Peyer's patch (tissue), 4 donors: Measurements from ENCODE around the gene NCAPG2.
"Not testable (repeated sequence)": the region's sequence is repeated elsewhere in the genome, so short reads cannot be mapped to it uniquely, and the experiment has no call there.

Source experiments
- CTCF ChIP-seq, 6 experiments: fragments of 450-650 bp in 4 of 6; fragments of 200-600 bp in 2 of 6; sonication (generic) in 1 of 6; IDR thresholded peaks; one replicate each; pipeline ENCODE4 v1.5.1; 2017 to 2019; ENCODE audit warnings: antibody characterized with exemption in 6 of 6, mild to moderate bottlenecking in 3 of 6, moderate library complexity in 1 of 6
- POLR2A ChIP-seq, 2 donors: fragments of 450-650 bp; IDR thresholded peaks; one replicate each; pipeline ENCODE4 v1.5.1; 2017; ENCODE audit warnings: antibody characterized with exemption in 2 of 2, mild to moderate bottlenecking in 2 of 2, moderate library complexity in 2 of 2

GRCh38 chr7:158697597-158697996 lies 7.0 kb downstream of the NCAPG2 start:
- TF ChIP-seq CTCF, POLR2A (IDR thresholded peaks at IDR 0.05): not testable (repeated sequence)
